ENCODE data around the gene ACSF3.
"Not testable (repeated sequence)": the region's sequence is repeated elsewhere in the genome, so short reads cannot be mapped to it uniquely, and the experiment has no call there.

Gene ACSF3

DNA sequence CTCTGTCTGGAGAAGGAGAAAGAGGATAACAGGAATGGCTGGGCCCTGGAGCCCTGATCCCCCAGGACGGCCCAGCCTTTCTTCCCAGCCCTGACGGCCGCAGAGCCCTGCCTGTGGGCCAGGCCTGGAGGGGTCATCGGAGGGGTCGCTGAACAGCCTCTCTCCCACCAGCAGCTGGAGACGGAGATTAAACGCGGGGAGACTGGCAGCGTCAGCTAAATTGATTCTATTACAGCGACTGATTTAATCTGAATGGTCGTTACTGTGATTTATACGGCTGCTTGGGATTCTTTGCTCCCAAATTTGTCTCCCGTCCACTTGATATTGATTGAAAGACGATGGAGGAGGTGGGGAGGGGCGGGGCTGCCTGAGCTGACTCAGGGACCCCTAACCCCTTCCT lies 70.8 kb downstream of the ACSF3 start:
- DNase-seq = no peak

DNA sequence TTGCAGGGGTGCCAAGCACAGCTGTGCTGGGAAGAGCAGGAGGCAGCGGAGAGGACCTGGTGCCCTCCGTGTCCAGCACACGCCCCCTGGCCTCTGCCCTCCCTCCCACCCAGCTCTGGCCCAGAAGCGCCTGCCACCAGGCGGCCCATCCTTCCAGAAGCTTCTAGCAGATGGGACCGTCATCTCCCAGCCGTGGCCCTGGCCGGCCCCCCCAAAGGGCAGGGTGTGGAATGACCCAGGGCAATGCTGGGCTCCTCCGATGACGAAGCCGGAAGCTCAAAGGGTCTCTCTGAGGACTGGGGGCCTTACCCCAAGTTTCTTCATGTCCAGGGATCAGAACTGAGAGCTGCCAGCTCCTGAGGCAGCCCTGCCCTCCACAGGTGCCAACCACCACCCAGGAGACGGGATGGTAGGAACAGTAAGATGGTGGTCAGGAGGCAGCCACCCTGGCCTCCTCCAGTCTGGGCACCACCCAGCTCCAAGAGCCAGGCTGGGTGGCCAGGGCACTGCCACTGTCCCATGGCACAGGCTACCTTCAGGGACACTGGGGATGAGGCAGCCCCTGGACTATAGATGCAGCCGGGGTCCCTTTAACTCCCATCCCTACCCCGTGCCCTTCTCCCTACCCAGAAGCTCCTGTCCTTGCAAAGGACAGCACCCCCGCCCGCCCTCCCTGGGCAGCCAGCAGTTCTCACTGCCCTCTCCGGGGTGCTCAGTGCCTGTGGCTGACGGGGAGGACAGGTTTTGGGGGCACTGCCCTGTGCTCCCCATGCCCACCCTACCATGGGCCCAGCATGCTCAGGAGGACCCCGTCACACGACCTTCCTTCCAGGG lies 71.4 kb downstream of the ACSF3 start:
- no peak for DNase-seq

DNA sequence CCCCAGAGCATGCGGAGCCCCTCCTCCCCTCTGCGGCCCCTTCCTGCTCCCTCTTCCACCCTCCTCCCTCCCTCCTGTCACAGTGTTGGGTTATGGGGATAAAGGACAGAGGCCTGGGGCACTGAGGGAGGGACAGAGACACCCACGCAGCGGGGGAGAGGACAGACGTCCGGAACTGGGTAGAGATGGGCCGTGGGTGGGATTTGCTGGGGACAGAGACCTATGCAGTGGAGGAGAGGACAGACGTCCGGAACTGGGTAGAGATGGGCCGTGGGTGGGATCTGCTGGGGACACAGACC lies 72.0 kb downstream of the ACSF3 start:
- DNase-seq = not testable (repeated sequence)

DNA sequence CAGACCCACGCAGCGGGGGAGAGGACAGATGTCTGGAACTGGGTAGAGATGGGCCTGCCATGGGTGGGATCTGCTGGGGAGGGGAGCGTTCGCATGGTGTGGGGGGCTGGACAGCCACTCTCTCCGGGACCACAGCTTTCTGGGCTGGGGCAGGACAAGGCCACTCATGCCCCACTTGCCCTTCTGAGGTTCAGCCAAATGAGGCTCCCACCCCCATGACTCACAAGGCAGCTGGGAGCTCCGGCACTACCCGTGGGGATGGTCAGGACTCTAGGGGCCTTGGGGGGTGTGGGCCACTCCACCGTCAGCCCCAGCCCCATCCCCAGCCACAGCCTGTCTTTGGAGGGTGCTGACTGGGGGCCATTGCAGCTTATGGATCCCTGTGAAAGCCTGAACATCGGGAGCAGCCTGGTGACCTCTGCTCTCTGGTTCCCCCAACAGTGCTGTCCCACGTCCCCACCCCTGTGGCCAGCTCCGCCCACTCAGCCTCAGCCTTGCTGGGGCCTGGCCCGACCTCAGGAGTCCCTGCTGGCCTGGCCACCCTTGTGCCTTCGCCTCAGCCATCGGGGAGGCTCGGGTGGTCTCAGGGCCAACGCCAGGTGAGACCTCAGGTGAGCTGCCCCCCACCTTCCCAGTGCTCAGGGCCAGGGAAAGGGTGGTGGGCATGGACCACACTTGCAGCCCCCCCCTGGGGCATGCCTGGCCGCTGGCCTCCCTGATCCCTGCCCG lies 73.2 kb downstream of the ACSF3 start:
- no peak for DNase-seq

DNA sequence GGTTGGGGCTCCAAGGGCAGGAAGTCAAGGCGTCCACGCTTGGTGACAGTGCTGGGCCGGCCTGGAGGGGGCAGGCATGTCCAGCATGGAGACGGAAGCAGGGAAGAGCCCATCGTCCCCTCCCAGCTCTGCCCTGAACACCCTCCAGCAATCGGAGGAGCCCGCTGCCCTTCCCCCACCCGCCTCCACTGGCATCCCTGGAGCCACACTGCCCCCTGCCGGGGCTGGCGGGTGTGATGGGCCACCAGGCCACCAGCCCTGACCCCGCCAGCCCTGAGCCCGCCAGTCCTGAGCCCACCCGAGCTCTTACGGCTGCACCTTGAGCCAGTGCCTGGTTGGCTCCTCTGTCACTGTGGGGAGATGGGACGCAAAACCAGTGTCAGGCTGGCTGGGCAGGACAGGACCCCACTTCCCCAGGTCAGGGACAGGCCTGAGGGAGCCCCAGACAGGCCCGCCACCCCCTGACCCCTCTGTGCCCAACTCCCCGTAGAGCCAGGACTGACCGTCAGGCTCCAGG lies 73.8 kb downstream of the ACSF3 start:
- DNase-seq = peak; percentile 83 to 85

GRCh38 chr16:89168381-89169189 lies 74.9 kb downstream of the ACSF3 start:
- DNase-seq = no peak

DNA sequence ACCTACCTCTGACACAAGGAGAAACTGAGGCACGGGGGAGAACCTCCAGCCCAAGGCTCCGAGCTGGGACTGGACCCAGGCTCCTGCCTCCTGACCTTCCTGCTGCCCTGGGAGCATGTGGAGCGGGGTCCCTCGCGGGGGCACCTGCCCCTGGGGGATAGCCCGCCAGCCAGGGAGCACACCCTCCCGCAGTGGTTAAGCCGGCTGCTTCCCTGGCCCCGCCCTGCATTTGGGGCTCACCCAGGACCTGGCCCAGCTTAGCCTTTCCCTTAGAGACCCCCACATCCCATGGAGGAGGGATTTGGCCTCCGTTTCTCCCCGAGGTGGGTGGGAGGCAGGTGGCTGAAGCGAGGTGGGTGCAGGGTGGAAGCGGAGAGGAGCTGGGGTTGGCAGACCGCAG lies 76.1 kb downstream of the ACSF3 start:
- no peak for DNase-seq

DNA sequence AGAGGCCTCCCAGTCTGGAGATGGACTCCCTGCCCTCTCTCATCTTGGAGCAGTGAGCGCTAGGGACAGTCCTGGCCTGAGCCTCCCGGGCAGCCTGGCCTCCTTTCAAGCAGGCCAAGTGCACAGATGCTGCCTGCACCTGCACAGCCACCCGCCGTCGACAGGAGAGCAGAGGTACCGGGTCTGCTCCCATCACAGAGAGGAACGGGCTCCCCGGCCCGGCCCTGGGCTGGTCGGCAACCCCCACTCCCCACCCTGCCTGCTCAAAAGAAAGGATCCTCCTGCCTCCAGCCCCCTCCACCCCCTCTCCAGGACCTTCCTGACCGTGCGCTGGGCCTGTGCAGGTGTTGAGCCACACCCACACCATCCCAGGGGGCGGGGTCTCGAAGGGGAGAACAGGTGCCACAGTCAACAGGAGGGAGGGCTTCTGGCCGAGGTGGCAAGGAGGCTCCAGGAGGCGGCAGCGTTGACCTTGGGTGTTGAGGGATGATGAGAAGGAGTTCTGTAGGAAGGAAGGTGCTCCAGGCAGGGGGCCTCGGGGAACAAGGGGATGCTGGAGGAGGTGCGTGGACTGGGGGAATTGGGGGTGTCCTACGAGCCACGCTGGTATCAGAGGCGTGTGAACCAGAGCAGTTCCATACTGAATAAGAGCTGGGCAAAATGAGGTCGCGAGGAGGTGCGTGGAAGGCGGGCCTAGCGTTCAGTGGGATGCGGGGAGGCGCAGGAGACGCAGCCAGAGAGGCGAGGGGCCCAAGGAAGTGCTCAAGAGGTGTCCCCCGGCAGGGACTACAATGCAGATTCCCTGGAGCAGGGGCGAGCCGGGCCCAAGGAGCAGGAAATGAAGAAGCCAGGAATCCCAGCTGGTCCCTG lies 76.9 kb downstream of the ACSF3 start:
- no peak for DNase-seq

- DNase-seq = peak; percentile 97 to 98
Observed at GRCh38 chr16:89171216-89172170, 77.8 kb downstream of the ACSF3 start, which contains the start of gene CDH15. CDH15 (plus strand) TSS chr16:89171748; CDS start chr16:89171832, 84 bp downstream.

GRCh38 chr16:89172171-89172527 lies 78.5 kb downstream of the ACSF3 start:
- no peak for DNase-seq

GRCh38 chr16:89172528-89173173 lies 79.0 kb downstream of the ACSF3 start:
- DNase-seq = no peak

DNA sequence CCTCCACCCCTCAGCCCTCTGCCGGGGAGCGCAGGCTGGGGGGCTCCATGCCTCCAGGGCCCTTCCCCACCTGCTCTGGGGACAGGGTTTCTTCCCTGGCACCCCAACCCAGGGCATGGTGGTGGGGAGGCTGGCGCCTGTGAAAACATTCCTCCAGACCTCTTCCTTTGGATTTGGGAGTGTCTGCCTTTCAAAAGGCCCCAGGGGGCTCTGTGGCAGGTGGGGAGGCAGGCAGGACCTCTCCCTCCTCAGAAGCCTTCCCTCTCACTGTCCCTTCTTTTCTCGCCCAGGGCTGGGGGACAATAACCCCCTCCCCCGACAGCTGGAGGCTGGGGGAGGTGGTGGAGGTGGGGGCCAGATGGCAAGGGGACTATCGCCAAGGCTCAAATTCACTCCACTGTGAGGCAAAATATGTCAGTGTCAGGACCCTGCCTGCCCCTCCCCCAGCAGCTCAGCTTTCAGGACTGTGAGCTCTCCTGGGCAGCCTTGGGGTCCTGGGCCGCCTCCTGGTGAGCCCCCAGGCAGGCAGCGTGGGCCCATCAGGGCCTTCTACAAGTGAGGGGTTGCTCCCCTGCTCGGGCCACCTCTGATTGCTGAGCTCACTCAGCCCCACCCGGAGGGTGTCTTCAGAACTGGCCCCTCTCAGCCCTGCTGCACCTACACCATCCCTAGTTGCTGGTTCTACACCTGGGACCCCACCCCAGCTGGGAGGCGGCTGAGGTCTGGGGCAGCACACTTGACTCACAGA lies 79.7 kb downstream of the ACSF3 start:
- no peak for DNase-seq

DNA sequence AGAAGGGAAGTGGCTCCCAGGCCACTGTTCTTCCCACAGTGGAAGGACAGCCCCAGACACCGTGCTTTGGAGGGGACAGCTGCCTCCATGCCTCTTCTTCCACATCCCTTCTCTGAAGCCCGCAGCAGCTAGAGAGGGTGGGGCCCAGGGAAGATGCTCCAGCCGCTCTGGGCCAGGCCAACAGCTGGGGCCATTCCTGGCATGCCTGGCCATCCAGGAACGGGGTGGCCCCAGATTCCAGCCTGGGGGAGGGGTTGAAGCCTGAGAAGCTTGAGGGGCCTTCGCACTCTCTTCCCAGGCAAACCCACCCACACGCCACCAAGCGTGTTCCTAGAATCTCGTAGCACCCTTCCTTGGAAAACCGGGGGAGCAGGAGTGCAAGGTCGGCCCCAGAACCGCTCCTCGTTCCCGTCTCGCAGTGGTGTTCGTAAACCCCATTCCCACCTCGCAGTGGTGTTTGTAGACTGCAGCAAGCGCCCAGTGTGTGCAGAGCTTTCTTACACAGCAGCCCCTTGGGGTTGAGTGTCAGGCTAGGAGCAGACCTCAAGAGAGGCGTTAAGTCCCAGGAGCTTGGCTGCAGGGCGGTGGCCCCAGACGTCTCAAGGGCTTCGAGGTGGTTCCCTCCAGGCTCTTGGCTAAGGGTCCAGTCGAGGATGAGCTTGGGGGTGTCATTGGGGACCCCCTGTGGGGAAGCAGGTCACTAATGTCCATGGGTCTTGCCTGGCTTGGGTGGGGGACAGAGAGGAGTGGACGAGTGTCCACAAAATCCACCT lies 80.6 kb downstream of the ACSF3 start:
- no peak for DNase-seq

- DNase-seq = no peak
Observed at GRCh38 chr16:89174877-89175276, 81.2 kb downstream of the ACSF3 start.

- DNase-seq = no peak
Observed at GRCh38 chr16:89175280-89176146, 81.9 kb downstream of the ACSF3 start.

GRCh38 chr16:89176147-89176690 lies 82.6 kb downstream of the ACSF3 start:
- no peak for DNase-seq

GRCh38 chr16:89176717-89177116 lies 83.1 kb downstream of the ACSF3 start:
- DNase-seq = no peak

- DNase-seq = no peak
Observed at GRCh38 chr16:89177501-89177900, 83.8 kb downstream of the ACSF3 start.

All from CD4-positive, alpha-beta T cell treated with Interferon alpha-2 for 1 hour (primary cell).